GM10266 (cell line): ENCODE measurements around the gene HHATL.

Experiments
- DNase-seq: peaks from one replicate; pipeline ENCODE4 v3.0.0; 2012; ENCODE audit errors: extremely low spot score
- CTCF ChIP-seq: IDR thresholded peaks from 2 replicates; pipeline ENCODE4 v1.5.1; 2012; ENCODE audit warnings: mild to moderate bottlenecking, low read depth; ENCODE audit not compliant: control insufficient read depth, insufficient read depth; ENCODE audit errors: missing control alignments

Gene HHATL

DNA sequence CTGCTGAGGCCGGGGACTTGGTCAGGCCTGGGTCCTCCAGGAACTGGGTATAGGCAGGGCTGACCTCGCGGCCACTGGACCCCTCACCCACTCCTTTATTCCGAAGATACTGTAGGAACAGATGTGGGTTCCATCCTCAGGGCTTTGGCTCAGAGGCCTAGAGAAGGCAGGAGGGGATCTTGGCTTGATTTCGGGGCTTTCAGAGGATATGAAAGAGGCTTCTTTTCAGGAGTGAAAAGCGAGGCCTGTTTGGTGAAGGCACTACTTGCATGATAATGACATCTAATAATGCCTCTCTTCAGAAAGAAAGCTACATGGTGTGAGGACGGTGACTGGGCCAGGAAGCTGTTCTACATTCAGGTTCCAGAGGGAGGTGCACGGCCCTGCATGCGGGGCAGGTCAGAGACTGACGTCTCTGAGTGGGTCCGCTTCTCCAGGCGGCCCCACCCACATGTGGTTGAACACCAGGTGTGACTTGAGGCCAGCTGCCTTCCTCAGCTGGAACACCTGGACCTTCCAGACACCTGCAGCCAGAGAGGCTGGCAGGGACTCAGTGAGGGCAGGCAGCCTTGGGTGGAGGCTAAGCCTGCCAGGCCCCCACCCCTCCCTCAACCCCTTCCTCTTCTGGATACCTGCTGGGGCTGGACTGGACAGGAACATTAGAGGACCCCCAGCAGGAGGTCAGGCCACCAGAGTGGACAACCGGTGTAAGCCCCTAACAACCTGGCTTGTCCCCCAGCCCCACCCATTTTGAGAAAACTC, 31.1 kb upstream of the HHATL start:
- DNase-seq, result no peak
- no peak for TF ChIP-seq CTCF

DNA sequence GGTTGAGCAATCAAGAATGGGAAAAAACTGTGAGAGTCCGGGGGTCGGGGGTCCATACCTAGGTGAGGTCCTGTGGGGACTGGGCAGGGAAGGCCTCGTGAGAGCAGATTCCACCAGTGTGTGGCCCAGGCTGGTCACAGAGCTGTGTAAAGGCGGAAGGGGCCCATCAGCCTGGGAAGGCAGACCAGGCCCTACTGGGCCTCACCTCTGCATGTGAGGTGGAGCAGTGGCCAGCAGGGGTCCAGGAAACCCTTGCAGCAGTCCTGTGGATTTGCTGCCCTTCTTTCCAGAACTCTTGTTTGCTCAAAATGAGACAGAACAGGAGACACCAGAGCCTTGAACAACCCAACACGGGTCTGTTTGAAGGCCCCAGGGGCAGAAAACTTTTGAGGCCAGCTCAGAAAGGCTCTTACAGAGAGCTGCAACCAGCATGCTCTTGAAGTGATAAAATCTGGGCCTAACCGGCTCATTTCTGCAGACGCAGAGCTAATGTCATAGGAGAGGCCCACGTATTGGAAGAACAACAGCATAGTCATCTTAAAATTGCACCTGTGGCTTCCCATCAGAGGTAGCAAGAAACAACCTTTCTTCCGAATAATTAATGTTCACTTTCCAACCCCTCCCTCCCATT, 30.3 kb upstream of the HHATL start:
- no peak for TF ChIP-seq CTCF
- DNase-seq, result no peak

GRCh38 chr3:42732196-42732828, 29.7 kb upstream of the HHATL start:
- TF ChIP-seq CTCF, result no peak

DNA sequence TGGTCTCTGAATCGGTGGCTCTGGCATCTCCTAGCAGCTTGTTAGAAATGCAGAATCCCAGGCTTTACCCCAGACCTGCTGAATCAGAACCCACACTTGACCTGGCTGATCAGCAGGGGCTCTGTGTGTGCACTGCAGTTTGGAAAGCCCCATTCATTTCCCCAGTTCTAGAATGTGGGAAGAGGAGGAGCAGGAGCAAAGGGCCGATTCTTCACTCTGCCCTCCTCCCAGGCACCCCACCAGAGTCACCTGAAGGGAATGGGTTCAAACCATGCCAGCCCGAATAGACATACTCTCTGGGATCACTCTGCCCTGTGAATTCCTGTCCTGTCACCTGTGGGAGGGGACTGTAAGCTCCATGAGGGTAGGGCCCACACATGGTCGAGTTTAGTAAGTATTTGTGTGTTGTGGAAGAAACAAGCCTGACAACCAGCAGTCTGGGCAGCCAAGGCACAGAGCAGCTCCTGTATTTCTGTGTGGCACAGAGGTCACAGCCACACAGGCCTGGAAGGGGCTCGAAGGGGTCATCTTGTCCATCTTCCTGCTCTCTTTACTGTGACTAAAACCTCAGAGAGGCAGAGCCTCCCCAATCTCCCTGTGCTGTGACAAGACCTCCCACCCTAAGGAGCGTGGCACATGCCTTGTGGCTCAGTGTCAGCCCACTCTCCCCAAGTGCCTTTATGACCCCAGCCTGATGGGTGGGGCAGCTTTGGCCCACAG, 29.0 kb upstream of the HHATL start:
- no peak for TF ChIP-seq CTCF
- no peak for DNase-seq

More at GRCh38 chr3:42732196-42732828, 29.7 kb upstream of the HHATL start:
- no peak for DNase-seq

DNA sequence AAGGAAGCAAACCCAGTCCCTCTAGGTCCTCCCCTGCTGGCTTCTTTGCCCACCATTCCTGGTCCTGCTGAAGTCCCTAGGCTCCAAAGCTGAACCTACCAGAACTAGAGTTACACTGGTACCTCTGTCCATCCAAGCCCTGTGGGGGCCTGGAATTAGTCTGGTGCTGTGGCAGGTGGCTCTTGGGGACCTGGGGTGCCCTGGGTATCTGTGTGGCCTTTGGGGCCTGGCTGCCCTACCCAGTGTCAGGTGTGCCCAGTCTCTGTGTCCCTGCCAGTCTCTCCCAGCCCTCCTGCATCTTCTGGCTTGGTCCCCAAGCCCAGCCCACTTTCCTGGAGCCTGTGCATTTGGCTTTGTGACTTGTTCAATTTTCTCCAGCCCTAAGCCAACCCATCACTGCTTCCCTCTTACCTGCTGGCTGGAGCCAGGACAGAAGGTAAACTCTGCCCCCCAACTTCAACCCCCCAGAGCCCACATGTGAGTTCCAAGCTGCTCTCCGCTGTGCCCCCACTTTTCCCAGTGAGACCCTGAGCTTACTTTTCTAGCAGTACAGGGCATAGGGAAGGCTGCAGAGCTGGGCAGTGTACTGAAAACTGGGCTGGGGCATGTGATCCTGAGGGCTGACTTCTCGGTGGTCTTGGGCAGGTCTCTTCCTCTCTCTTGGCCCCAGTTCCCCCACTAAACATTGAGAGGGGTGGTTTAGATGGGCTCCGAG, 28.3 kb upstream of the HHATL start:
- TF ChIP-seq CTCF, result no peak
- no peak for DNase-seq

- TF ChIP-seq CTCF, result no peak
- no peak for DNase-seq
Observed at GRCh38 chr3:42730294-42730693, 27.7 kb upstream of the HHATL start.
